Hepatocyte (in vitro differentiated cells): ENCODE results near the gene MED4. TPM values are rescaled to one million over a fixed set of nuclear protein-coding genes. Genes with fewer than 3 reads are reported as not detected.

Experiments used
- DNase-seq: peaks from one replicate; pipeline ENCODE4 v3.0.0-alpha.2; 2016; ENCODE audit warnings: low spot score
- H2AFZ ChIP-seq: fragments of 200-600 bp; sonication (generic); 2 replicates; pipeline ENCODE4 v1.6.0; 2016; ENCODE audit warnings: antibody characterized with exemption, mild to moderate bottlenecking
- H3K27ac ChIP-seq: fragments of 200-600 bp; sonication (generic); 2 replicates; pipeline ENCODE4 v1.5.1; 2016; ENCODE audit warnings: mild to moderate bottlenecking
- H3K27me3 ChIP-seq: fragments of 200-600 bp; sonication (generic); 2 replicates; pipeline ENCODE4 v1.6.1; 2016
- H3K36me3 ChIP-seq: fragments of 200-600 bp; sonication (generic); replicated peaks from 2 replicates; pipeline ENCODE4 v1.5.1; 2016; ENCODE audit warnings: low read depth; ENCODE audit not compliant: insufficient read depth
- H3K4me1 ChIP-seq: fragments of 200-600 bp; sonication (generic); 2 replicates; pipeline ENCODE4 v1.5.1; 2016; ENCODE audit warnings: mild to moderate bottlenecking, moderate library complexity; ENCODE audit not compliant: insufficient read depth
- H3K4me2 ChIP-seq: fragments of 200-600 bp; sonication (generic); 2 replicates; pipeline ENCODE4 v1.6.0; 2016
- H3K4me3 ChIP-seq: fragments of 200-600 bp; sonication (generic); 2 replicates; pipeline ENCODE4 v1.5.1; 2016; ENCODE audit warnings: mild to moderate bottlenecking
- H3K79me2 ChIP-seq: fragments of 200-600 bp; sonication (generic); 2 replicates; pipeline ENCODE4 v1.6.0; 2017; ENCODE audit warnings: mild to moderate bottlenecking
- H3K9me2 ChIP-seq: fragments of 200-600 bp; sonication (generic); replicated peaks from 2 replicates; pipeline ENCODE4 v1.6.0; 2017; ENCODE audit warnings: mild to moderate bottlenecking; ENCODE audit not compliant: insufficient read depth
- H3K9me3 ChIP-seq: fragments of 200-600 bp; sonication (generic); 2 replicates; pipeline ENCODE4 v1.5.1; 2016; ENCODE audit warnings: low read depth, mild to moderate bottlenecking
- H4K20me1 ChIP-seq: fragments of 200-600 bp; sonication (generic); 2 replicates; pipeline ENCODE4 v1.6.0; 2016; ENCODE audit warnings: mild to moderate bottlenecking; ENCODE audit not compliant: insufficient read depth, poor library complexity, severe bottlenecking
- EZH2 ChIP-seq: fragments of 200-600 bp; sonication (generic); IDR thresholded peaks from 2 replicates; pipeline ENCODE4 v1.6.1; 2016; ENCODE audit warnings: antibody characterized with exemption, mild to moderate bottlenecking, borderline replicate concordance
- EZH2phosphoT487 ChIP-seq: fragments of 200-600 bp; sonication (generic); IDR thresholded peaks from one replicate; pipeline ENCODE4 v1.6.1; 2018; ENCODE audit warnings: antibody characterized with exemption, mild to moderate bottlenecking, low read depth, moderate library complexity; ENCODE audit not compliant: unreplicated experiment, severe bottlenecking
- WGBS: methylation state at CpG from one replicate; pipeline ENCODE4 v1.1.6; 2016; ENCODE audit warnings: low lambda C conversion rate; ENCODE audit errors: missing lambda C conversion rate; 5-methylcytosine and 5-hydroxymethylcytosine counted together
- polyA plus RNA-seq: library from polyadenylated mRNA; unstranded; fragments of >200 nt; fragmentation: Nextera tagmentation; extraction: Ambion mirVana; gene quantifications from 2 replicates; pipeline ENCODE4 v1.2.1, GENCODE V29; 2016
- total RNA-seq: library from RNA; depleted of rRNA; stranded (reverse); fragments of >200 nt; gene quantifications from 2 replicates; pipeline ENCODE4 v1.2.3, GENCODE V29; 2014
- TF ChIP-seq, protein P1 (sequence below): fragments of 200-600 bp; sonication (generic); IDR thresholded peaks from 2 replicates; pipeline ENCODE4 v1.5.1; 2016; ENCODE audit warnings: antibody characterized with exemption, mild to moderate bottlenecking; ENCODE audit not compliant: poor library complexity

MED4 gene
- total and polyA plus RNA-seq, 2 experiments from 2014 or later = 37.4 to 63.4 TPM

DNA sequence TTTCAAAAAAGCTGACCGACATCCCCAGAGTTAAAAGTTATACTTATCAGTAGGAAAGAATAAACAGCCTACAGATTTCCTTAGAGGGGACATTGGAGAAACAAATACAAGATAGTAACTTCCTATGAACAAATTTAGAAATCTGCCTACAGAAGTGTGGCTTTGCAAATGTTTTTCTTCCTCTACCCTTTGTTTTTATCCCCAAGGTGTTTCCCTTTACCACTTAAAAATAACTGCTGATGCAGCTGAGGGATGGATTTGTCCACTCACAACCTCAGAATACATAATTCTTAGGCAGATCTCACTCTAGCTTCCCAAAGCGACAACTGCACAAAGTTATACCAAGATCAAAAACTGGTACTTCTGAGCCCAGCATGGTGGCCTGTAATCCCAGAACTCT is 20.9 kb downstream of the MED4 start:
- TF ChIP-seq EZH2phosphoT487 (no peak), EZH2 (no peak)
- TF ChIP-seq, protein P1, sequence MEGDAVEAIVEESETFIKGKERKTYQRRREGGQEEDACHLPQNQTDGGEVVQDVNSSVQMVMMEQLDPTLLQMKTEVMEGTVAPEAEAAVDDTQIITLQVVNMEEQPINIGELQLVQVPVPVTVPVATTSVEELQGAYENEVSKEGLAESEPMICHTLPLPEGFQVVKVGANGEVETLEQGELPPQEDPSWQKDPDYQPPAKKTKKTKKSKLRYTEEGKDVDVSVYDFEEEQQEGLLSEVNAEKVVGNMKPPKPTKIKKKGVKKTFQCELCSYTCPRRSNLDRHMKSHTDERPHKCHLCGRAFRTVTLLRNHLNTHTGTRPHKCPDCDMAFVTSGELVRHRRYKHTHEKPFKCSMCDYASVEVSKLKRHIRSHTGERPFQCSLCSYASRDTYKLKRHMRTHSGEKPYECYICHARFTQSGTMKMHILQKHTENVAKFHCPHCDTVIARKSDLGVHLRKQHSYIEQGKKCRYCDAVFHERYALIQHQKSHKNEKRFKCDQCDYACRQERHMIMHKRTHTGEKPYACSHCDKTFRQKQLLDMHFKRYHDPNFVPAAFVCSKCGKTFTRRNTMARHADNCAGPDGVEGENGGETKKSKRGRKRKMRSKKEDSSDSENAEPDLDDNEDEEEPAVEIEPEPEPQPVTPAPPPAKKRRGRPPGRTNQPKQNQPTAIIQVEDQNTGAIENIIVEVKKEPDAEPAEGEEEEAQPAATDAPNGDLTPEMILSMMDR = no peak
- H3K27ac ChIP-seq = no peak overlapping the region
- H3K4me1 ChIP-seq = no peaks in the 10 kb centered on the region
- no peak overlapping the region for H2AFZ ChIP-seq
- H3K36me3 ChIP-seq = peaks cover 15% of the 10 kb centered on the region
- no peaks in the 10 kb centered on the region for H4K20me1 ChIP-seq
- H3K4me2 ChIP-seq = no peak overlapping the region
- no peaks in the 10 kb centered on the region for H3K79me2 ChIP-seq
- DNase-seq = no peak
- H3K4me3 ChIP-seq = no peak overlapping the region
- no peaks in the 10 kb centered on the region for H3K27me3 ChIP-seq
- peaks cover 20% of the 10 kb centered on the region for H3K9me3 ChIP-seq
- no peaks in the 10 kb centered on the region for H3K9me2 ChIP-seq
- 100% methylated on average over 2 of the region's 2 CpGs for WGBS

DNA sequence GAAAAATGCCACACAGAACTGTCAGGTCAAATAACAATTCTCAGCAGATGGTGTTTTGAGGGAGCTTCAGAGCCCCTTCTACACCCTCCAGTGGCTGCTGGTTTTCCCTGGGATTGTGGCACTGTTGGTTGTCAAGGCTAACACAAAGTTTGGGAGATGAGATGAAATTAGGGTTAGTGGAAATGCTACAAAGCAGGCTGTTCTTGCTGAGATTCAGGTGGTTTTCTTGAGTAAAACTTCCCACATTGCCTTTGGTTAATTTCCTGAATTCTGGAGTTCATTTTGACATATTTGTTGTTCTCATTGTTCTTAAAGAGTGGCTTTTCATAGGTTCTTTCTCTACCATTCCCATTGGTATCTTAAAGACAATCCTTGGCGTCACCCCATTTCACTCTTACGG is 22.1 kb downstream of the MED4 start:
- WGBS = 97% methylated on average over 2 of the region's 2 CpGs
- Histone ChIP-seq H3K9me3 (peaks cover 32% of the 10 kb centered on the region), H3K4me1 (no peaks in the 10 kb centered on the region), H2AFZ (no peak overlapping the region), H3K79me2 (no peaks in the 10 kb centered on the region), H3K36me3 (peaks cover 26% of the 10 kb centered on the region), H4K20me1 (no peaks in the 10 kb centered on the region), H3K4me3 (no peak overlapping the region), H3K4me2 (no peak overlapping the region), H3K27ac (no peak overlapping the region), H3K9me2 (no peaks in the 10 kb centered on the region), H3K27me3 (no peaks in the 10 kb centered on the region)
- no peak for DNase-seq
- TF ChIP-seq, protein P1 = no peak
- TF ChIP-seq EZH2phosphoT487 (no peak), EZH2 (no peak)

DNA sequence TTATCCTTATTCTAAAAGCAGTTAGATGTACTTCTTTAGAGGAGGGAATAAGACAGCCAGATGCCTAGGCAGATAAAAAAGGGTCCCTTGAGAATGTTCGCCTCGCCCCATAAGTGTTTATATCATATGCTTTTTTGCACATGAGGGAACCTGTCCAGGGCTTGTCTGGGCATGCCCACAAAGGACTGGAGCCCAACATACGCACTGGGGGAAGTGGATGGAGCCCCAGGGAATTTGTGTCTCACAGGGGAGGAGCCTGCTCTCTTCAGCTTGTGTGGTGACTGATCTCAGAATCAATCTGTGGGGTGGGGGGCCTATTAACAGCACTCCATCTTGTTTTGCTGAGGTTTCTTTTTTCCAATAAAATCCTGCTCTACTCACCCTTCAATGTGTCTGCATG is 22.6 kb downstream of the MED4 start:
- no peak overlapping the region for H3K4me3 ChIP-seq
- H2AFZ ChIP-seq = no peak overlapping the region
- H3K9me2 ChIP-seq = no peaks in the 10 kb centered on the region
- no peak overlapping the region for H3K27ac ChIP-seq
- peaks cover 37% of the 10 kb centered on the region for H3K9me3 ChIP-seq
- H3K4me2 ChIP-seq = no peak overlapping the region
- no peak for DNase-seq
- no peak for TF ChIP-seq EZH2
- TF ChIP-seq, protein P1 = no peak
- TF ChIP-seq EZH2phosphoT487 = no peak
- H3K4me1 ChIP-seq = no peaks in the 10 kb centered on the region
- 96% methylated on average over 3 of the region's 3 CpGs for WGBS
- H3K79me2 ChIP-seq = no peaks in the 10 kb centered on the region
- peaks cover 30% of the 10 kb centered on the region for H3K36me3 ChIP-seq
- no peaks in the 10 kb centered on the region for H4K20me1 ChIP-seq
- no peaks in the 10 kb centered on the region for H3K27me3 ChIP-seq

DNA sequence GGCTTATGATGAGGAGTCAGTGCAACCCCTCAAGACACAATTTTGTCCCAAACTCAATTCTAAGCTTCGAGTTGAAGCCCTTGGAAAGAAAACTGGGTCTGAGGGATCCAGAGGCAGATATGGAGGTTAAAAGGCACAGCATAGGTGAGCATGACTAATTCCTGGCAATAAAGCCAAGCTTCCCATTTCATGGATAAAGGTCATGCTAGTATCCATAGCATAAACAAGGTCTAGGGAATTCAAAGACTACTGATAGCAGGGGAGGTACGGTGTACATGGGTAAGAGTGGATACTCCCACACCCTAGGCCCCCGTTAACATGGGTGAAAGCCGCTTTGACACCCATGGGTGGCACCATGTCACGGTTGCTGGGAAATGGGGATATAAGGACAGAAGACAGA is 24.0 kb downstream of the MED4 start:
- WGBS = 87% methylated on average over 5 of the region's 5 CpGs
- Histone ChIP-seq H3K9me3 (peaks cover 42% of the 10 kb centered on the region), H3K27me3 (no peaks in the 10 kb centered on the region), H3K27ac (no peak overlapping the region), H3K4me1 (no peaks in the 10 kb centered on the region), H3K4me3 (no peak overlapping the region), H3K36me3 (peaks cover 28% of the 10 kb centered on the region), H2AFZ (no peak overlapping the region), H3K9me2 (no peaks in the 10 kb centered on the region), H3K79me2 (no peaks in the 10 kb centered on the region), H4K20me1 (no peaks in the 10 kb centered on the region), H3K4me2 (no peak overlapping the region)
- DNase-seq = no peak
- TF ChIP-seq, protein P1 = no peak
- no peak for TF ChIP-seq EZH2phosphoT487
- TF ChIP-seq EZH2 = no peak
